HepG2 (cell line): ENCODE measurements around the gene SLC38A4. TPM values are rescaled to one million over a fixed set of nuclear protein-coding genes. Genes with fewer than 3 reads are reported as not detected.

ENCODE experiments used
- AHDC1 ChIP-seq: sonication (generic); formaldehyde crosslinking; IDR thresholded peaks from 2 replicates; pipeline ENCODE4 v1.5.1; 2020; ENCODE audit warnings: mild to moderate bottlenecking, missing genetic modification reagents, borderline replicate concordance
- CC2D1A ChIP-seq: sonication (generic); formaldehyde crosslinking; IDR thresholded peaks from 2 replicates; pipeline ENCODE4 v1.8.1; 2023; ENCODE audit warnings: mild to moderate bottlenecking, missing genetic modification reagents
- CEBPB ChIP-seq: IDR thresholded peaks from 2 replicates; pipeline ENCODE4 v1.6.1; 2011; ENCODE audit warnings: low read depth, low read length, improper control_type of control experiment, borderline replicate concordance
- CTCF ChIP-seq: sonication (generic); formaldehyde crosslinking; IDR thresholded peaks from 2 replicates; pipeline ENCODE4 v1.5.0; 2020; ENCODE audit warnings: mild to moderate bottlenecking, missing genetic modification reagents, moderate library complexity
- IKZF5 ChIP-seq: IDR thresholded peaks from 2 replicates; pipeline ENCODE4 v1.6.1; 2018; ENCODE audit warnings: missing genetic modification reagents, mild to moderate bottlenecking, missing compliant biosample characterization
- LCORL ChIP-seq, 2 experiments: fragments of 450-650 bp in 1 of 2; sonication (generic) in 1 of 2; formaldehyde crosslinking in 1 of 2; IDR thresholded peaks; 2 replicates each; pipeline versions ENCODE4 v1.5.0 to v1.6.1; 2017 to 2020; ENCODE audit warnings: antibody characterized with exemption in 1 of 2, missing genetic modification reagents in 1 of 2
- MEIS2 ChIP-seq: sonication (generic); formaldehyde crosslinking; IDR thresholded peaks from 2 replicates; pipeline ENCODE4 v1.9.0; 2021; ENCODE audit warnings: mild to moderate bottlenecking, missing genetic modification reagents
- PHF20 ChIP-seq: sonication (generic); formaldehyde crosslinking; IDR thresholded peaks from 2 replicates; pipeline ENCODE4 v1.5.0; 2020; ENCODE audit warnings: mild to moderate bottlenecking, missing genetic modification reagents
- SOX6 ChIP-seq, 2 experiments: fragments of 450-650 bp in 1 of 2; sonication (generic) in 1 of 2; formaldehyde crosslinking in 1 of 2; IDR thresholded peaks; 2 replicates each; pipeline versions ENCODE4 v1.4.0 to v1.6.1; 2017 to 2020; ENCODE audit warnings: antibody characterized with exemption in 1 of 2, mild to moderate bottlenecking in 1 of 2, missing genetic modification reagents in 1 of 2
- TARDBP ChIP-seq: sonication (generic); formaldehyde crosslinking; IDR thresholded peaks from 2 replicates; pipeline ENCODE4 v1.8.0; 2022; ENCODE audit warnings: mild to moderate bottlenecking, missing genetic modification reagents
- UBTF ChIP-seq: sonication (generic); formaldehyde crosslinking; IDR thresholded peaks from 2 replicates; pipeline ENCODE4 v1.4.0; 2020; ENCODE audit warnings: mild to moderate bottlenecking, missing genetic modification reagents
- YEATS4 ChIP-seq: sonication (generic); formaldehyde crosslinking; IDR thresholded peaks from 2 replicates; pipeline ENCODE4 v1.4.0; 2020; ENCODE audit warnings: missing genetic modification reagents, borderline replicate concordance
- ZNF10 ChIP-seq: sonication (generic); formaldehyde crosslinking; IDR thresholded peaks from 2 replicates; pipeline ENCODE4 v1.4.0; 2020; ENCODE audit warnings: mild to moderate bottlenecking, low read depth, missing genetic modification reagents, borderline replicate concordance
- ZNF207 ChIP-seq: fragments of 450-650 bp; IDR thresholded peaks from 2 replicates; pipeline ENCODE4 v1.6.1; 2016; ENCODE audit warnings: antibody characterized with exemption, borderline replicate concordance
- ZNF430 ChIP-seq: sonication (generic); formaldehyde crosslinking; IDR thresholded peaks from 2 replicates; pipeline ENCODE4 v1.9.0; 2021; ENCODE audit warnings: mild to moderate bottlenecking, missing genetic modification reagents
- ZNF510 ChIP-seq: sonication (generic); formaldehyde crosslinking; IDR thresholded peaks from 2 replicates; pipeline ENCODE4 v1.4.0; 2020; ENCODE audit warnings: low read depth, mild to moderate bottlenecking, missing genetic modification reagents
- ZNF562 ChIP-seq: sonication (generic); formaldehyde crosslinking; IDR thresholded peaks from 2 replicates; pipeline ENCODE4 v1.8.0; 2022; ENCODE audit warnings: missing genetic modification reagents, borderline replicate concordance
- polyA plus RNA-seq, 8 experiments: library from polyadenylated mRNA; depleted of rRNA in 3 of 8; stranded (reverse) in 7 of 8; unstranded in 1 of 8; fragments of >200 nt; fragmentation: Illumina TruSeq in 4 of 8; extraction: Trizol in 4 of 8; gene quantifications; 2 replicates each; pipeline versions ENCODE4 v1.2.1 to v1.2.3, GENCODE V29; 2011 to 2016; ENCODE audit warnings: low read depth in 4 of 8, missing spikeins in 1 of 8, mixed read lengths in 1 of 8; ENCODE audit not compliant: insufficient read depth in 1 of 8
- total RNA-seq, 5 experiments: library from RNA; depleted of rRNA; stranded (reverse); fragments of >200 nt; fragmentation: Illumina TruSeq; extraction: Trizol; gene quantifications; 2 replicates each; pipeline ENCODE4 v1.2.3, GENCODE V29; 2016; ENCODE audit warnings: low read depth in 1 of 5

SLC38A4 gene
- total and polyA plus RNA-seq, 2 of the 13 experiments (the other 11 are each of a cell fraction or from before 2014, with no cell fraction given): 3.5 to 5.2 TPM

- TF ChIP-seq IKZF5 (CRISPR knock-in tag): peak; percentile 64
- peak; percentile 52; the same call in 1 of the 2 replicates for TF ChIP-seq UBTF (CRISPR knock-in tag)
- TF ChIP-seq ZNF10 (CRISPR knock-in tag): no peak
- TF ChIP-seq SOX6 (IDR thresholded peaks at IDR 0.05): no peak
- peak; percentile 75 for TF ChIP-seq SOX6 (CRISPR knock-in tag; IDR thresholded peaks at IDR 0.05)
- TF ChIP-seq YEATS4 (CRISPR knock-in tag): peak; percentile 60; the same call in 1 of the 2 replicates
- TF ChIP-seq ZNF510 (CRISPR knock-in tag): no peak
- TF ChIP-seq PHF20 (CRISPR knock-in tag): no peak
- 0 out of 2 replicates have a peak, but pooled peaks have one; percentile 42 for TF ChIP-seq MEIS2 (CRISPR knock-in tag)
- no peak for TF ChIP-seq TARDBP (CRISPR knock-in tag)
- TF ChIP-seq ZNF430: 0 out of 2 replicates have a peak, but pooled peaks have one; percentile 21
- TF ChIP-seq AHDC1: peak; percentile 54; the same call in 1 of the 2 replicates
- no peak for TF ChIP-seq CC2D1A
- TF ChIP-seq ZNF207: no peak
- no peak for TF ChIP-seq LCORL (IDR thresholded peaks at IDR 0.05)
- TF ChIP-seq LCORL (CRISPR knock-in tag; IDR thresholded peaks at IDR 0.05): peak; percentile 83
- no peak for TF ChIP-seq CEBPB
- TF ChIP-seq CTCF (CRISPR knock-in tag): peak; percentile 88
- TF ChIP-seq ZNF562: no peak
Observed at GRCh38 chr12:46825591-46826414, at the start of gene SLC38A4 (continued).
